MV-4-11 (cell line): ENCODE results near the gene CARM1.
"Not testable (repeated sequence)": the region's sequence is repeated elsewhere in the genome, so short reads cannot be mapped to it uniquely, and the experiment has no call there.

Experiments
- DNase-seq: peaks from one replicate; lab custom pipeline; 2025; lab: John Stamatoyannopoulos, UW

The CARM1 gene

GRCh38 chr19:10870955-10871603 lies at the start of gene CARM1:
TSS of gene CARM1 (plus strand) at chr19:10871553. CDS start at chr19:10871703, 150 bp downstream.
- peak; percentile 97 for DNase-seq

DNA sequence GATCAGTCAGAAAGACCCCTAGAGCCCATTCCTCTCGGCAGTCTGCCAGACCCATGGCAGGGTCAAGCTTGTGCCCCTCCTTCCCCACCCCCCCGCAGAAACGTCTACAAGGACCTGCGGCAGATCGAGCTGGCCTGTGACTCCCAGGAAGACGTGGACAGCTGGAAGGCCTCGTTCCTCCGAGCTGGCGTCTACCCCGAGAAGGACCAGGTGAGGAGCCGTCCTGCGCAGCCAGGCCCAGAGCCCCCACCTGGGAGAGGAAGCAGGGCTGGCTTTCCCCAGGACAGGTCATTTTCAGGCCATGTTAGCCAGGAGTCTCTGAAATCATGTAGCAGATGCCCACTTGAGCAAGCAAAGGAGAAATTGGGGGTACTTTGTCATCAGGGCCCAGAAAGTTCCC lies 47.7 kb upstream of the CARM1 start:
- DNase-seq: no peak

DNA sequence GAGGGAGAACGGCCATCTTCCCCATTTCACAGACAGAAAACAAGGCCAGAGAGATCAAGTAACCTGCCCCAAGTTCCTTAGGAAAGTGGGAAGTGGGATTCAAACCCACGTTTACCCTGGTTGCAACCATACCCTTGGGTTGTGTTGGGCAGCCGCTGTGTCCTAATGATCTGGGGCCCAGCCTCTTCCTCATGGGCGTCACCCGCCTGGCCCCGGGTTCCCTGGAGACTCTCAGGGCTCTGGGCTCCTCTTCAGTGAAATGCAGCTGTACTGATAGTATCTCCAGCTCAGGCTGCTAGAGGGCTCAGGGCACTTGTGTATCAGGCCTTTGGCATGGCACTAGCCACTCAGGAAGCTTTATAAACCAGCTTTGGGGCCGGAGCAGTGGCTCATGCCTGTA lies 45.1 kb upstream of the CARM1 start:
- DNase-seq: peak; percentile 54

DNA sequence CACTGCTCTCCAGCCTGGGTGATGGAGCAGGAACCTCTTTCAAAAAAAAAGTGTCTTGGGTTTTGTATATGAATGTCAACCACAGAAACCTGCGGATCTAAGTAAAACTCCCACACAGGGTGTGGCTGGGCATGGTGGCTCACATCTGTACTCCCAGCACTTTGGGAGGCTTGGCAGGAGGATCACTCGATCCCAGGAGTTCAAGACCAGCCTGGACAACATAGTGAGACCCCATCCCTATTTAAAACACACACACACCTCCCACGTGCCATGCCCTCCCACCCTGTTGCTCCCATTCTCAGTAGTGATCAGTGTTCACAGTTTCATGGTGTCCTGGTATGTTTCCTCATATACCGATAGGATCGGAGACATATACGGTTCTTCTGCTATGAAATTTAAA lies 44.5 kb upstream of the CARM1 start:
- peak; percentile 28 for DNase-seq

- peak; percentile 28 for DNase-seq
Observed at GRCh38 chr19:10828981-10829821, 42.2 kb upstream of the CARM1 start.

- no peak for DNase-seq
Observed at GRCh38 chr19:10829967-10830366, 41.4 kb upstream of the CARM1 start.

GRCh38 chr19:10830370-10830769 lies 41.0 kb upstream of the CARM1 start:
- no peak for DNase-seq

DNA sequence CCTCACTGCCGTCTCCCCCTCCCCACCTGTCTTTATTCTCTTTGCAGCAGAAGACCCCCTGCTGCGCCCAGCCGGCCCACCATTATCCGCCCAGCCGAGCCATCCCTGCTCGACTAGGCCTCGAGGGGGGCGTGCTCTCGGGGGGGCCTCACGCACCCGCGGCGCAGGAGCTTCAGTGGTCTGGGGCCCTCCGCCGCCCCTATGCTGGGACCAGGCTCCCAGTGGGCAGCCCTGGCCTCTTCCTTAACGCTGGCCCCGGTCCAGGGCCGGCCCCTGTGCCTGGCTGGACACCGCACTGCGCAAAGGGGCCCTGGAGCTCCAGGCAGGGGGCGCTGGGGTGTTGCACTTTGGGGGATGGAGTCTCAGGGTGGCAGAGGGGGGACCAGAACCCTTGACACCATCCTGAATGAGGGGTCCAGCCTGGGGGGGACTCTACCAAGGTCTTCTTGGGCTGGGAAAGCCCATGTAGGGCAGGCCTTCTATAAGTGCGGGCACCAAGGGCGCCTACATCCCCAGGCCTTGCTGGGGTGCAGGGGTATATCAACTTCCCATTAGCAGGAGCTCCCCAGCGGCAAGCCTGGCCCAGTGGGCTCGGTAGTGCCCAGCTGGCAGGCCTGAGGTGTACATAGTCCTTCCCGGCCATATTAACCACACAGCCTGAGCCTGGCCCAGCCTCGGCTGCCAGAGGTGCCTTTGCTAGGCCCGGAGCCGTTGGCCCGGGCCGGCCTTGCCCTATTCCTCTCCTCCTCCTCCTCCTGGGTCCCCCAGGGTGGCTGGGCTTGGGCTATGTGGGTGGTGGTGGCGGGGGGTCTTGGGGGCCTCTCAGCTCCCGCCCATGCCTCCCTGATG lies 40.2 kb upstream of the CARM1 start:
- no peak for DNase-seq

GRCh38 chr19:10831987-10832938 lies 39.1 kb upstream of the CARM1 start:
- DNase-seq: no peak

GRCh38 chr19:10832939-10833296 lies 38.4 kb upstream of the CARM1 start:
- DNase-seq: no peak

DNA sequence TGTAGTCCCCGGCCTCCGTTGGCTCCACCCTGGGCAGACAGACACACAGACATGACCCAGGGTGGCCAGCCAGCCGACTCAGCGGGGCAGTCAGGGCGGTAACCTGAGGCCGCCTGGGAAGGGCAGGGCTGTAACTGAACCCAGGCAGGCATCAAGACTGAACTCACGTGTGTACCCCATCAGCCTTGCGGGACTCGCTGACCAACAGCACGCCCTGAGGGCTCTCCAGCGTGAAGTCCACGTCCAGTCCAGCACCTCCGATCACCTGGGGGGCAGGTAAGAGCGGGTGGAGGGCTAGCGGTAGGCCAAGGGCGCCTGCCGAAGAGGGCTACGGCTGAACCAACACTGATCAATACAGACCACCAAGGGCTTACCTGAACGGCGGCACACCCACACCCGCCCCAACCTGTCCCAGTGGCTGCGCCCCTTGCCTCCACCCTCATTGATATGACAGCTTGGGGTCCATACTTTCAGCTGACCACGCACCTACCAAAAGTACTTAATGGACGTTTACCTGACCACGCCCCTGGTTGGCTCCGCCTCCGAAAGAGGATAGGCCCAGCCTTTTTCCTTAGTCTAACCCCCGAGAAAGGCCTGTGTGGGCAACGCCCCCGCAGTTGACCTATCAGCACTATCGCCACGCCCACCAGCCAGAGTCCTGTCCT lies 36.1 kb upstream of the CARM1 start:
- DNase-seq: peak; percentile 100

GRCh38 chr19:10835754-10836478 lies 35.4 kb upstream of the CARM1 start, which contains the start of gene TMED1:
TSS of gene TMED1 (minus strand) at chr19:10836212. CDS start at chr19:10836191, 21 bp downstream.
- peak; percentile 96 for DNase-seq

- DNase-seq: peak; percentile 93
Observed at GRCh38 chr19:10836479-10837330, 34.6 kb upstream of the CARM1 start.

- not testable (repeated sequence) for DNase-seq
Observed at GRCh38 chr19:10837649-10838048, 33.7 kb upstream of the CARM1 start.

GRCh38 chr19:10838377-10838776 lies 33.0 kb upstream of the CARM1 start:
- DNase-seq: no peak

DNA sequence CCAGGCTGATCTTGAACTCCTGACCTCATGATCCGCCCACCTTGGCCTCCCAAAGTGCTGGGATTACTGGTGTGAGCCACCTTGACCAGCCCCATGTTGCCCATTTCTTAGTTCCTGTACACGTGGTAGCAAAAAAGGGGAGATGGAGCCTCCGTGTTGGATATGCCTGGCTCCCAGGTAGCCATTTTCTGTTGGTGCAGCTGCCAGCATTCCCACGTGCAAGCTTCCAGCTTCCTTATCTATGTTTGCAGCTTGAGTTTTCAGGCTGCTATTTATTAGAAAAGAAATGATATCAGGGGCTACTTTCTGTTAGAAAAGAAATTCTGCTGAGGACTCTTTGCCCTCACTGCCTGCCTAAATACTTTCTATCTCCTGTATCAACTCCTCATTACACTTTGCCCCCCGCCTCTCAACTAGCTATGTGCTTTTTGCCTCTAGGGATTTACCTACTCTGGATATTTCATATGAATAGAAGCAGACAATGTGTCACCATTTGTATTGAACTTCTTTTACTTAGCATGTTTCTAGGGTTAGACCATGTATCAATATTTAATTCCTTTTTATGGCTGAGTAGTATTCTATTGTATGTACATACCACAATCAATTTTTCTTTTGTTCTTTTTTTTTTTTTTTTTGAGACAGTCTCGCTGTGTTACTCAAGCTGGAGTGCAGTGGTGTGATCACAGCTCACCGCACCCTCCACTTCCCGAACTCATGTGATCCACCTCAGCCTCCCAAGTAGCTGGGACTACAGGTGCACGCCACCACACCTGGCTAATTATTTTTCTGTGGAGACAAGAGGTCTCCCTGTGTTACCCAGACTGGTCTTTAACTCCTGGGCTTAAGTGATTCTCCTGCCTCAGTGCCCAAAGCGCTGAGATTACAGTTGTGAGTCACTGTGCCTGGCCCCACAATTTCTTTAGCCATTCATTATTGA lies 32.0 kb upstream of the CARM1 start:
- DNase-seq: no peak

DNA sequence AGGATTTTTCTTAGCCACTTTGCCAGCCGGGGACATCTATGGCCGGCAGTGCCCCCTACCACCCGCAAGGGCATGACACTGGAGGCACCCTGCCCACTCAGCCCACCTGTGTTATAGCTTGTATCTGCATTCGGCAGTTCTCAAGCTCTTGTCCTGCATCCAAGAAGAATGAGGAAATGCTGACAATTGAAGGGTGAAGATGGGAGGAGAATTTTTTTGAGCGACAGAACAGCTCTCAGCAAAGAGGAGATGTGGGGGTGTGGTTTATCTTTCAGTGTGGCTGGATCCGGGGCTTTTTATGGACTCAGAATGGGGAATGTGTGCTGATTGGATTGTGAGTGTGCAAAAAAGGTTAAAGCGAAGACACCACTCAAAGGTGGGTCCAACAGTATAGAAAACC lies 28.6 kb upstream of the CARM1 start:
- DNase-seq: no peak
